Hepatocyte (in vitro differentiated cells): ENCODE results near the gene TUT7.

Experiments used
- CTCF ChIP-seq: fragments of 200-600 bp; sonication (generic); IDR thresholded peaks from 2 replicates; pipeline ENCODE4 v1.5.1; 2016; ENCODE audit warnings: antibody characterized with exemption, mild to moderate bottlenecking; ENCODE audit not compliant: poor library complexity
- EZH2 ChIP-seq: fragments of 200-600 bp; sonication (generic); IDR thresholded peaks from 2 replicates; pipeline ENCODE4 v1.6.1; 2016; ENCODE audit warnings: antibody characterized with exemption, mild to moderate bottlenecking, borderline replicate concordance

DNA sequence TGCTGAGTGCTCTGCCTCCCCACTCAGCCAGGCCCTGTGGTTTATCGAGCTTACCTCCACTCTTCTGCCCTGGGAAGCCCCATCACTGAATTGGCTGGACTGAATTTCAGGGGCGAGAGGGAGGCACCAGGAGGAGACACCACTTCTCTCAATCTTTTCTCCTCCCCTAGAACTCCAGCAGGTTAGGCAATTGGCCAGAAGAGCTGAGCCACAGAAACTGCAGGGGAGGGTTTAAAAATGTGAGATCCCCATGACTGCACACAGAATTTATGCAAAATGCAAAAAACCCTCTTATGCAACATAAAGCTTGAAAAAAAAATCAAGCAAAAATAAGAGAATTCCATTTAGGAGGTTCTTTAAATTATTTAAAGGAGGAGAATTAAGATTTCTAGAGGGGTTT is 29.9 kb downstream of the TUT7 start:
- no peak for TF ChIP-seq EZH2
- no peak for TF ChIP-seq CTCF
